Stimulated activated CD4-positive, alpha-beta T cell treated with anti-CD3 and anti-CD28 coated beads, Interleukin-15, amount 100 ng/mL, for 24 hours (primary cell): Measurements from ENCODE around the gene RGS8.

Experiments used
- DNase-seq: peaks from one replicate; pipeline ENCODE4 v3.0.0-alpha.2; 2020

RGS8 gene, protein sequence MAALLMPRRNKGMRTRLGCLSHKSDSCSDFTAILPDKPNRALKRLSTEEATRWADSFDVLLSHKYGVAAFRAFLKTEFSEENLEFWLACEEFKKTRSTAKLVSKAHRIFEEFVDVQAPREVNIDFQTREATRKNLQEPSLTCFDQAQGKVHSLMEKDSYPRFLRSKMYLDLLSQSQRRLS

DNA sequence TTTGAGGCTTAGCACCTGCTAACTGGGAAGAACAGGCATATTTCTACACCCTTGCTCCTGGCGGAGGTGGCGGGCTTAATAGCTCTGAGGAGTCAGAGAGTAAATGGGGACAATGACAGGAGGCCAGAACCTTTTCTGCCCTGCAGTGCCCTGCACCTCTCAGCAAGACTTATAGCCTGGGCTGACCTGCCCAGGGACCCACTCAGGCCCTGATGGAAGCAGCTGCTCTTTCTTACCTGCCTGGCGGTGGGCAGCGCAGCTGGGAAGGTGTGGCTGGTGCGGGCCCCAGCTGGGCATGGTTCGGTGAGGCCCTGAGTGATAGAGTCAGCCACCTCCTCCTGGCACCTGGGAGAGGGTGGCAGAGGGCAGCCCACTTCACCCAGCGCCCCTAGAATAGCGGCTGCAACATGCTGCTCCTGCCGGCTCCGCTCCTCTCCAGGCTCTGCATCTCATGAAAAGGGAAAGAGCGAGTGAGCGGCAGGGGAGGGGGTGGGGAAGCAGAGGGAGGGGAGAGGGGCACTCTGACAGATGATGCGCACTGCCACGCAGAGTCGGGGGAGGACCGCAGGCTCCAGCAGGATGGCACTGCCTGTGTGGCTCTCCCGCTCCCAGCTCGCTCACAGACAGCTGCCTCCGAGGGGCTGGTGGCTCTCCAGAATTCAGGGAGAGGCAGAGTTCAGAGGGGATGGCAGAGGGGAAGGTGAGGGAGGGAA lies at the start of gene RGS8:
Gene RGS8 (minus strand): TSS at position 472 of the 713 bp plus-strand sequence. CDS start 14,938 bp downstream, outside the sequence.
- DNase-seq = no peak

DNA sequence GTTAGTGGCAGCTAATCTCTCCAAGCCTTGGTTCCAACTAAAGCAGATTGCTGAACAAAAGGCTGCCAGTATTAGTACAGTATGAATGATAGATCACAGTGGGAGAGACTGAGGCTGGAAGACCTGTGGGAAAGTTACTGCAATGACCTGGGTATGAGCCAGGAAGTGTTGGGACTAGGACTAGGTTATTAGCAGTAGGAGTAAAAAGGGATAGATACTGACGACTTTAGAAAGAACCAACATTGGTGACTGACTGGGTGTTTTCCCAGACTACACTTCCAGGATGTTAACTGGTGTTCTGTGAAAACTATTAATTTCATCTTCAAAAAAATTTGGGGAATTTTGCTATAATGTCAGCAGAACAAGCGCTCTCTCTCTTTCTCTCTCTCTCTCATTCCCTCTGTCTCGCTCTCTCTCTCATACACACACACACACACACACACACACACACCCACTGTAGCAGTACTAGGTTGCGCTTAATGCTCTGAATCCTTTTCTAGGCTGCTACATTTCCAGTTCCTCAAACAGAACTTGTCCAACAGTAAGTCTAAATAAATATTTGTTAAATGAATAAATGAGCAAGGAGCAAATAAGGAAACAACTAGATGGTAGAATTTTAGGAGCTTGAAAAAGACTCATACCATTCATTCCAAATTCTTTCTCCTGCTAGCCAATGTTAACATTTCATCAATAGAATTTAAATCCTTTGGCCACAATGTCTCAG lies 47.6 kb upstream of the RGS8 start:
- no peak for DNase-seq

DNA sequence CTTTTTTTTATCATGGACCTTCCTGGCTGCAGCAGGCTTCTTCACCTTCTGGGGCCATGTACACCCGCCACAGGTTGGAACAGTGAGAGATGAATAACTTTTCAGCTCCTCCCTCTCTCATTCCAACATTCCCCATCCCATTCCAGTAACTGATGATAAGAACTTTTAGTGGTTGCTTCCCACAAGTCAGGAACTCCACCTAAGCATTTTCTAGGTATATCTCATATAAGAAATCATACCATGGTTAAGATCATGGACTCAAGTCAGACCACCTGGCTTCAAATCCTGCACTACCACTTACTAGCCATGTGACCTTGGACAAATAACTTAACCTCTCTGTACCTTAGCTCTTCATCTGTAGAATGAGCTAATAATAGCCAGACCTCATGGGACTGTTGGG lies 42.5 kb upstream of the RGS8 start:
- no peak for DNase-seq

DNA sequence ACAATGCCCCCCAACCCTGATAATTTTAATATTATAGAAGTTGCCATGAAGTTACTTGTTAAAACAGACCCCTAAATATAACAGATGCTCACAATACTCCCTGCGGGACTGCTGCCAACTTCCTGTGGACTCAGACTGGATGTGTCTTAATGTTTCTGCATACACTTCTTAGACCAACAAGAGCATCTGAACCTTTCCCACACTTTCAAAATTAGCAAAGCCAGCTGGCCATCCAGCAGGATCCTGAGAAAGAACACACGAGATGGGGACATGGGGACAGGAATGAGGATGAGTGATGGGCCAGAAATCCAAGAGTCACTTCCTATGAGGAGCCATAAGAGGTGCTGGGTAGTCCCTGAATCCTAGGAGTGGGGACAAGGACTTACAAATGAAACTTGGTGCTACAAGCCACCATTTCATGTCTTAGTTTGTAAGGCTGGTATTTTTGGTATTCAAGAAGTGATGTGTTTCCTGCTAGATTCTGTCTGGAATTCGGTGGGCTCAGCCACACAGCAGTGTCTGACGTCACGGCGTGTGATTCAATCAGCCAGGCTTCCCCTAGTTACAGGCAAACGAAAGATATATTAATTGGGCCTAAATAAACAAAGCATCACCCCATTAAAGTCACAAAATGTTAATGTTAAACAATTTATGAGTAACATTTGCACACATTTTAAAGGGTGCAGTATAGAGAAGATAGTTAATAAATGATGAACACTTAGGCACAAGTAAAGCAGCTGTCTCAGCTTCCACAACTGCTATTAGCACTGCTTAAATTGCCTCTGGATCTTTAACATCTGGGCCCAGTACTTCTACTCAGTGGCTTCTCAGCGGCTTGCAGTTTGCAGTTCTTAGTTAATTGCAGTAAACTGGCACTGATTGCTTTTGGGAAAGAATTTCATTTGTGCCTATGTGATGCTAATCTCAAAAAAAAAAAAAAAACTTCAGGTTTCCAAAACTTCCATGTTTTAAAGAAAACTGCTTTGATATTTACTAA lies 41.2 kb upstream of the RGS8 start:
- no peak for DNase-seq

DNA sequence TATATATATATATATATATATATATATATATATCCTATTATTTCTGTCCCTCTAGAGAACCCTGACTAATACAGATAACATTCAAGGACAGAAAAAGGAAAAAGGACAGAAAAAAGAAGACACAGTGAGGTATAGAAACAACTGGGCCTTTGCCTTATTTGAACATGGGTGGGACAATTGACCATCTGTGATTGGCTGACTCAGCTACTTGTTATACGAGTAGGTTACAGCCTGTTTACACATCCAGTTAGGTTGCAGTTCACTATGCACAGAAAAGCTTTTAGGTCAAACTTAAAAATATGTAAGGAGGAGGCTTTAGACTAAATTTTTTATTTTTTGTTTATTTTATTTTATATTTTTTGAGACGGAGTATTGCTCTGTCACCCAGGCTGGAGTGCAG lies 39.8 kb upstream of the RGS8 start:
- DNase-seq = no peak

DNA sequence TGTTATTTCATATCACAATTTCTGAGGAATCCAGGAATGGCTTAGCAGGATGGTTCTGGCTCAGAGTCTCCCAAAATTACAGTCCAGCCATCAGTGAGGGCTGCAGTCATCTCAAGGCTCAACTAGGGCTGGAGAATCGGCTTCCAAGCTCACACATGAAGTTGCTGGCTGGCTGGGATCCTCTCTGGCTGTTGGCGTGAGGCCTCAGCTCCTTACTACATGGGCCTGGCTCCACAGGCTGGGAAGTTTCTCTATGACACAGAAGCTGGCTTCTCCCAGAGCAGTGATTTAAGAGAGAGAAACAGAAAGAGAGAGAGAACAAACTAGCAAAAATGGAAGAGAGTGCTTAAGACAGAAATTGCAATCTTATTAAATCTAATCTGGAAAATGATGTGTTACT lies 38.8 kb upstream of the RGS8 start:
- DNase-seq = no peak

DNA sequence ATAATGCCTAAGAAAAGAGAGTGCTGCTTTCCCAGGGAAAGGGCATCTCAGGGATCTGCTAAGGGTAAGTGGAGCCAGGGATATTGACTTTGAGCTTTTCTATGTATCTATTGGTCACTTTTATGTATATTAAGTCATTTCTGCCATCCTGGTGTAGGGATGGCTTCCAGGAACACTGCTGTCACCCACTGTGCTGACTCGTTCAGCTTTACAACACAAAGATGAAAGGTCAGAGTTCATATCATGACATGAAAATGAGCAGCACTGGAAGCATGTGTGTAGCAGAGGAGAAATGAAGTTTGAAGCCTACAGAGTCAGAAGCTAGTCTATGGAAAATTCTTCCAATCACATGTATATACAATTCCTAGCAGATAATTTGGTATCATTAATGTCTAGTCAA lies 37.1 kb upstream of the RGS8 start:
- DNase-seq = no peak

DNA sequence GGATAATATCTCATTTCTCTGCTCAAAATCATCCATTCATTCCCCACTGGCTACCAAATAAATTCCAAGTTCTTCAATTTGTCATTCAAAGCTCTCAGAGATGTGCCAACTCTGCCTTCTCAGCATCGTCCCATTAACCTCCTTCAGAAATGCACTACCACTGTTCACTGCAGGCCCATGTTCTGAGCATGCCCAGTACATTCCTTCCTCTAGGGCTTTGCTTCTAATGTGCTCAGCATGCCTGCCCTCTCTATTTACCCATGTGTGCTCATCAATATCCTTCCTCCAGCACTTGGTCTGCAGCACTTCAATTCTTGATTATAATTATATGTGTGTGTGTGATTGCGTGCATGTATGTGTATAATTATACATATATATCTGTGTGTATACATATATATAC lies 36.1 kb upstream of the RGS8 start:
- DNase-seq = no peak

DNA sequence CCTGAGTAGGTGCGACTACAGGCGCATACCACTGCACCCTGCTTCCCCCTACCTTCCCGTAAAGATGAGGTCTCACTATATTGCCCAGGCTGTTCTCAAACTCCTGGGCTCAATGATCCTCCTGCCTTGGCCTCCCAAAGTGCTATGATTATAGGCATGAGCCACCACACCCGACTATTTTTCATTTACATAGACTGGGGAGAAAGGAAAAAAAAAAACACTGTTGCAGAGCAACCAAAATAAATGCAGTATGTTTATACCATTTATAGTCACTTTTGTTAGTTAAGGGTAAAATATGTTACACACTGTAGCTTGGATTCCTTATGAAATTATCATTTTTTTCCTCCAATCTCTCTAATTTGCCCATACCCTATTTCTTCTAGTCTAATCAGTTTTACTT lies 35.2 kb upstream of the RGS8 start:
- no peak for DNase-seq

DNA sequence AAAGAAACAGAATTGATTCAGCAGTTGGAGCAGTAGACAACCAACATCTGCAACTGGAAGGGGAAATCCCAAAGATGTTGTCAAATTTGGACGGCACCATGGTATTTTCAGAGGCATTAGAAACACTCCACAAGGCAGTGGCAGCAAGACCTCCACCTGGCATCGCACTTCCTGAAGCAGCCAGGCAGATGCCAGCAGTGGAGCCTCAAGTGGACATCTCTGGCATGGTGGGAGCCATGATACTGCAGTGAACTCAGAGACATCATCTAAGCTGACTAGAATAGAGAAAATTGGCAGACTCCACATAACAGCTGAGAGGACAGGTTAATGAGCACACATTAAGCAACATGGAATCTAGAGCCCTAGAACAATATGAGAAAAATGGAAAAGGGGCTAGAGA lies 33.9 kb upstream of the RGS8 start:
- peak; percentile 12 for DNase-seq

DNA sequence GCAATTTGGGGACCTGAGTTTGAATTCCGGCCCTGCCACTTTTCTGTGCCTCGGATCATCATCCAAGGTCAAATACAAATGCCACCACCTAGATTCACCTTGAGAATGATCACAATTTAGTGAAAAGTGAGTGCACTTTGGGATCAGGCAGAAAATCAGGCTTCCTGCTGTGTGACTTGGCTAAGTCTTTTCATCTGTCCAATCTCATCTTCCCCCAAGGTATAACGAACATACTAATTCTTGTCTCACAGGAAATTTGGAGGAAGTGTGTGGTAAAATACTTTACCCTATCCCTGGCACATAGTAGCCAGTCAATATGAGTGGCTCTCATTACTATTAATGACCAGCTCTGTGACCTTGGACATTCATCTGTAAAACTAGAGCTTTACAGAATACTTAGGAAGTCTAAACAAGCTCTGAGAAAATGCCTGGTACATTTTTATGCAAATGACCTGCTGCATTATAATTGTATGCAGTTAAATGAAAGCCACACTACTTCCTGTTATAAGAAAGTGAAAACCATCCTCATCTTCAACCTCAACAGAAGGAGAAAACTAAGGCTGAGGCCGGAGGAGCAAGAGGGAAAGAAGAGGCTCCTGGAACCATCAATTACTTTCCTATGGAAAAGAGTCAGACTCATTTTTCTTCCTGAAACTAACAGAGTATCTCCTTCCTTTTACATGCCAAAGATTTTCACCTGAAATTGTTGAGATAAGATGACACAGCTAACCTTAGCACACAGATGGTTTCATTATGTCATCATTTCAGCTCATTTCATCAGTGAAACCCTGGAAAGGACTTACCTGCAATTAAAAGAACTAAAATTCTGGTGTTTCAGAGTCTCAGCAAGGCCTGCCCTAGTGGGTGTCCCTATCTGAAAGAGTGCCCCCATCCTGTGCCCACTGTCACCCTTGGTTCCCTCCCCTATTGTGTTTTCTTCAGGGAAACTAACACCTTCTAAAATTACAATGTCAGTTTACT lies 32.6 kb upstream of the RGS8 start:
- no peak for DNase-seq

DNA sequence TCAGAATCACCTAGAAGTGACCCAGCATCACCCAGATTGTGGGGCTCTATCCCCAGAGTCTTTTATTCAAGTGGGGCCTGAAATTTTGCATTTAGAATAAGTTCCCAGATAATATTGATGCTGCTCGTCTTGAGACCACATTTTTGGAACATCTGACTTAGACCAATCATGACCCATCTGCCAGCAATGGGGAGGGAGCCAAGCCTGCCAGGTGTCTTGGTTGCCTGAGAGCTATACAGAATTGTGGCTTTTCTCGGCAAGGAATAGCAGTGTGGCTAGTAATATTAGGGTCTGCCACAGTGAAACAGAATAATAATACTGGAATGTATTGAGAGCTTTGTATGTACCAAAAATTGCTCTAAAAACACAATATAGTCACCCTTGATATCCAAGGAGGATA lies 31.1 kb upstream of the RGS8 start:
- no peak for DNase-seq

DNA sequence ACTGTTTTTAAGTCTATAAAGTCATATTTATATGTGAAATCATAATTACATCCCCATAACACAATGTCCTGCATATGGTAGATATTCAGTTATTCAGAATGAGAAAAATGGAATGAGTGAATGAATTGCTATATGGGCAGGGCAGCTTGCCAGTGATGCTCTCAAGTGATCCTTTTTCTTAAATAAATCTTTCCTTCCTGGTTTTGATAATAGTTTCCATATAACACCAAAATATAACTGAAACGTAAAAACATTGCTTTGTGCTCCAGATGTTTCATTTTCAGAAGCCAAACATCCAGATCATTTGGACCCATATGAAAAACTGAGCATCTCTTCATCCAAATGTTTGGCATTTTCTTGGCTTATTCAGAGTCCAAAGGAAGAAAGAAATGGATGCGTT lies 30.2 kb upstream of the RGS8 start:
- no peak for DNase-seq

DNA sequence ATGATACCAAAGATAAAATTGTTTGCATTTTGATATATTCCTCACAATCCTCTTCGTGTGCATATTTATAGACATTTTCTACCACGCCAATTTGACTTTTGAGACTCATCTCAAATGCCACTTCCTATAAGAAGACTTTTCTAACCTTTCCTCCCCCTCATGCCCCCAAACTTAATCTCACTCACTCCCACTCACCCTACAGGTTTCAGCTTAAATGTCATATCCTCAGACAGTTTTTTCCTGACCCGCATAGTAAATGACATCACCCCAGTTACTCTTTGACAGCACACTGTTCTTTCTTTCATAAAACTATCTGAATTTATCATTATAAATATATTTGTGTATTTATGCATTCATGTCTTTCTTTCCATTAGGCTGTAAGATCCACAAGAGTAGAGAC lies 29.6 kb upstream of the RGS8 start:
- DNase-seq = no peak

DNA sequence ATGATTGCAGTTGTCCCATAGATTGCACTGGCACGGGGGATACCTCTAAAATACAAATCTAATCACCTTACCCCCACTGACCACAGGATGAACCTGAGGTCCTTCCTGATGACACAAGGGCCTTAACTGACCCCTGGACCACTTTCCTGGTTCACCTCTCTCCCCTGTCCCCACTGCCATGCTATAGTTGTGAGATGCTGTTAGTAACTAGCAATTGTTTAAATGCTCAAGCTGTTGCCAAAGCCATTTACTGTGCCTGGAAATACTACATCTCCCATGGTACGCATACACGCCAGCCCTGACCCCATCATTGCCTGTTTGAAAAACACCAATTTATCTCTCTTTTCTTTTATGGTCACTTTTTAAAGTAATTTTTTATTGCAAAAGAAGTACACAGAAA lies 29.1 kb upstream of the RGS8 start:
- DNase-seq = no peak

DNA sequence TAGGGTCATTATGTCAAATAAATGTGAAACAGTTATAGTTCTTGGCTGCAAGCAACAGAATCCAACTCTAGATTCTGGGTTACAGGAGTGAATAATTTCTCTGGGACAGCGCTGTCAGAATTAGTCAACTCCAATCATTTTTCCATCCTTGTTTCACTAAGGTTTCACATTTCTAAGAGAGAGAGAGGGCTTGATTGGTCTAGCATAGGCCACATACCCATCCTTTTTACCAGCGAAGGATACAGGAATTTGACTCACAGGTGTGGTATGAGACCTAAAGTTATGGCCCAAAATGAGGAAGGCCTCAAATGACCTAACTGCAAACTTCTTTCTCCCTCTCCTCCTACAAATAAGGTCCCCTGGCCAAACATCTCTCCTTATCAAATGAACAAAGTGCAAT lies 25.5 kb upstream of the RGS8 start:
- DNase-seq = no peak

DNA sequence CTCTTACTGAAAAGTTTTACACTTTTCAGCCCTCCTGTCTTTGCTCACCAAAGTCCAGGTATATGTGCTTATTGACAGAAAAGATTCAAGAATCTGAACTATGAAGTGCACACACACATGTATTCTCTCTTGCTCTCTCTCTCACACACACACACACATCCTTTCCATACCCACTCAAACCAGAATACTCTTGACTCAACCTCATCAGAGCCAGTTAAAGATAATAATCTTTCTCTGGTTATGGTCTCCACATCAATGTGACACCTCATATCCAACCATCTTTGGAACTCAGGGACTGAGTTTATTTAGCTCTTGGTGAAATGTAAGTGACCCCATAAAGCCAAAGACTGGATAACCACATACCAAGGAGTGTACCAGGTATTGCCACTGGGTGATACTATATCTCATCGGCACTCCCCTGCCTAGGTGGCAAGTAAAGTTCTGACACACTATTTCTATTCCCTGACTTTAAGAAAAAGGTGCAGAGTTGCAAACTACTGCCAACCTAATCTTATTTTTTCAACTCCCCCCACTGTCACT lies 24.9 kb upstream of the RGS8 start:
- no peak for DNase-seq

DNA sequence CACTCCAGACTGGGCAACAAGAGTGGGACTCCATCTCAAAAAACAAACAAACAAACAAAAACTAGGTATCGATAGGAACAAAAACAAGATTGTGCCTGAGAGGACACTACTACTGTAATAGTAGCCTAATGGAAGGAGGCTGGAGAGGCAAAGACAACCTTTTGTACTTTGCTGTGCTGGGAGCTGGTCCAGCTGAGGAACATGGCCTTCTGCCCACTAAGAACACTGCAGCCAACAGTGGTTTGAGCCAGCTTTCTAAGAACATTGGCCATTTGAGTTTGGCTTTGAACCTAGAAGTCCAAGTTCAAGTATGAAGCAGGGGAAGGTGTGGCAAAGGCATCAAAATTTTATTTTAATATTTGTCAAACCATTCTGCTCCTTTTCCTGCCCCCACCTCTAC lies 22.7 kb upstream of the RGS8 start:
- DNase-seq = no peak

DNA sequence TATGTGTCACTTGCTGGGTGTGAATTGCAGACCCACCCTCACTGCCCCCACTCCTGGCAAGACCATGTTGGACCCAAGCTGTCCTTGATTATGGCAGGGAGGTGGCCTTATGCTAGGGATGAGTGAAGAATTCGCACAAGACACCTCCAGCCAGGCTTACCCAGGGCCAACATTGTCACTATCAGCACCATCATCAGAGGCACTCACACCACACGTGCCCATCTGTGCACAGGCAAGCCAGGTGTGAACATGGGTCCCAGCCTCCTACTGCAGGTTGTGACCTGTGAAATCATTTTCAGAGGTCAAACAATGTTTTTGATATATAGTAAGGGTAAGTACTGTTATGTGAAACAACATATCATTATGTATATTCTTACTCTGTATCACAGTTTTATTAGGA lies 20.3 kb upstream of the RGS8 start:
- no peak for DNase-seq

DNA sequence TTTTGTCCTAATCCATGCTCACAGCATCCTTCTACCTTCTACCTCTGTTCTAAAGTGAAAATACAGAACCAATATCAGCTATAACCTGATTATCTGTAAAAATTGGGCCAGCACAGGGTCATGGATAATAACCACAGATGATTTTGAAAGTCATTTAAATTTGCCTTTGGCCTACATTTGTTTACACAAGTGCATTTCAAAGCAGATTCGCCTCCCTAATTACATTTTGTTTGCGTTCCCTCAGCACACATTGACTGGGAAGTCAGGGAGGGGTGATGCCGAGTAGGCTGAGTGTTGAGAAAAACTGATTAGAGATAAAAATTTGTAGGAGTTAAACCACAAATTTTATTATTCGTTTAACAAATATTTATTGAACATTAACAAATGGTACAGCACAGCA lies 19.2 kb upstream of the RGS8 start:
- DNase-seq = no peak

DNA sequence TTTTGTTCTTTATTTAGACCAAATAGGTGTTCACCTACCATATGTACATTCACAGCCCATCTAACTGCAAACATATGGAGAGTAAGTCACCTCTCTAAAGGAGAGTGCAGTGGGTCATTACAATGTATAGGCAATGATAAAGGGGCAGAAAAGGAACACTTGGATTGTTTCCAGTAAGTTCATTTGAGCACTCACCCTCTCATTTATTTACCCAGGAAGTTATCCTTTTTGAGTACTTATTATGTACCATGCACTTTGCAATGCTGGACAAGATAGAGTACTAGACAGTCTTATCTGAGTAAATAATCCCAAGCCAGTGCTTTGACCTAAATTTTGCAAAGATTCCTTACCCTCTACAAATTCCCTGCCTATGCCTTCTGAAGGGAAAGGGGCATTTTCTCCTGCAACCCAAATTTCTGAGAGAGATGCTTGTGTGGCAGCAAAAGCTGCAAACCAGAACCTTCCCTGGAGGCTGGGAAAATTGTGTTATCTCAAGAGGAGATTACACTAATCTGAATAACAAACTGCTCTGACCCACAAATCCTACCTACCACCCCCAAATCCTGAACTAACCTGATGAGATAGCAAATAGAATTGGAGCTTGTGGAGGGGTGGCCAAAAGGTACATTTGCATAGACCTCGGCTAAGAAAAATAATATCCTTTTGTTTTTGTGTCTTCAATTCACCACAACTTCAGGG lies 18.6 kb upstream of the RGS8 start:
- DNase-seq = no peak
